Sigmoid colon (tissue), 7 donors: Measurements from ENCODE around the gene TRMT112. TPM values are rescaled to one million over a fixed set of nuclear protein-coding genes. Genes with fewer than 3 reads are reported as not detected.

ENCODE experiments used
- DNase-seq: peaks from one replicate; pipeline ENCODE4 v3.0.0-alpha.2; 2019
- H3K27ac ChIP-seq, 4 donors: fragments of 200-600 bp; sonication (generic); one replicate each; pipeline ENCODE4 v1.5.1; 2016 to 2019; ENCODE audit warnings: mild to moderate bottlenecking in 1 of 4
- H3K27me3 ChIP-seq, 3 donors: fragments of 200-600 bp; sonication (generic); one replicate each; pipeline ENCODE4 v1.5.1; 2019; ENCODE audit warnings: mild to moderate bottlenecking in 1 of 3
- H3K36me3 ChIP-seq, 4 donors: fragments of 200-600 bp; sonication (generic); one replicate each; pipeline ENCODE4 v1.5.1; 2016 to 2019
- H3K4me1 ChIP-seq, 4 donors: fragments of 200-600 bp; sonication (generic); one replicate each; pipeline ENCODE4 v1.5.1; 2017 to 2019
- H3K4me3 ChIP-seq, 4 donors: fragments of 200-600 bp; sonication (generic); one replicate each; pipeline ENCODE4 v1.5.1; 2017 to 2019; ENCODE audit warnings: mild to moderate bottlenecking in 2 of 4, moderate library complexity in 1 of 4
- H3K9me3 ChIP-seq, 4 donors: fragments of 200-600 bp in 3 of 4; sonication (generic) in 3 of 4; one replicate each; pipeline versions ENCODE4 v1.5.1 to v1.6.1; 2013 to 2019
- EP300 ChIP-seq, 4 donors: sonication (generic); formaldehyde crosslinking; IDR thresholded peaks; one replicate each; pipeline ENCODE4 v1.6.1; 2017; ENCODE audit warnings: antibody characterized with exemption in 4 of 4
- POLR2A ChIP-seq, 2 donors: fragments of 450-650 bp; IDR thresholded peaks; one replicate each; pipeline ENCODE4 v1.6.1; 2016; ENCODE audit warnings: antibody characterized with exemption in 2 of 2, mild to moderate bottlenecking in 2 of 2, moderate library complexity in 2 of 2
- POLR2AphosphoS5 ChIP-seq, 4 donors: sonication (generic); formaldehyde crosslinking; IDR thresholded peaks; one replicate each; pipeline ENCODE4 v1.6.1; 2017; ENCODE audit warnings: antibody characterized with exemption in 4 of 4
- WGBS, 2 donors: extraction: QIAGEN DNeasy Blood & Tissue Kit; methylation state at CpG; one replicate each; pipeline ENCODE4 v1.1.7; 2013; 5-methylcytosine and 5-hydroxymethylcytosine counted together
- intact Hi-C: fragments of 100-400 bp; cut with DNase I; formaldehyde crosslinking; loops from one replicate; pipeline ENCODE4 v1.15.1; 2023
- polyA plus RNA-seq, 3 donors: library from polyadenylated mRNA; stranded (reverse); fragments of 200-250 nt; gene quantifications; one replicate each; pipeline ENCODE4 v1.2.3, GENCODE V29; 2013
- total RNA-seq, 4 donors: library from RNA; depleted of rRNA; stranded (reverse); fragments of >200 nt; gene quantifications; one replicate each; pipeline ENCODE4 v1.1.0, GENCODE V29; 2016
- TF ChIP-seq, protein P1 (sequence below), 4 experiments: fragments of 450-650 bp in 3 of 4; fragments of 200-600 bp in 1 of 4; IDR thresholded peaks; one replicate each; pipeline ENCODE4 v1.5.1; 2016 to 2019; ENCODE audit warnings: antibody characterized with exemption in 4 of 4, mild to moderate bottlenecking in 3 of 4, moderate library complexity in 2 of 4
- donor health status: healthy with polysubstance abuse.
- donor health status: Bipolar disorder and iron deficiency.
- donor health status: healthy.

TRMT112 gene
- total and polyA plus RNA-seq, 7 donors, result 148 to 353 (median 232) TPM

DNA sequence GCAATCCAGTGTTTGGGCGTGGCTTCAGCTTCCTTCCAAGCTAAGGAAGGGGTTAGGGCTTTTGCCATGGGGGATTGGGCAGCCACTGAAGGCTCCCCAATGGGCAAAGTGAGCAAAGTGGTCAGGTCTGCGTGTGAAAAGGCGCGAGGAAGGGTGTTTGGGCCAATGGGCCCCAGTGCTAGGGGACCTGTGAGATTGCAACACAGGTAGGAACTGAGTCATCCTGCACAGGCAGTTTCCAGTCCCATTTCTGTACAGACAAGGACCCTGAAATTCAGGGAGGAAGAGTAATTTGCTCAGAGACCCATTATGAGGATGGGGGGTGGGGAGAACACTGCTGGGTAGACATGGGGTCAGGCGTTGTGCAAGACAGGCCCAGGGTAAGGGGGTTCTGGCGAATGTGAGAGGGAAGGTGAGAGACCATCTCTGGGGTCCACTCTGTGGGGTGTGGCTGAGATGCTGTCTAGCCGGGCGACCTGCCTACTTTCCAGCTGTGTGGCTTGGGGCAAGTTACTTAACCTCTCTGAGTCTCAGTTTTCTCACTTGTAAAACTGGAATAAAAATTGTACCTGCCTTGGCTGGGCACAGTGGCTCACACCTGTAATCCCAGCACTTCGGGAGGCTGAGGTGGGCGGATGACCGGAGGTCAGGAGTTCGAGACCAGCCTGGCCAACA lies 30.0 kb upstream of the TRMT112 start:
- WGBS, 2 donors, result 88 to 91% methylated on average over 12 of the region's 12 CpGs
- intact Hi-C loops, result no loop called here
- DNase-seq, result no peak
- no peak overlapping the region for H3K27ac ChIP-seq
- H3K27me3 ChIP-seq, result no peaks in the 10 kb centered on the region
- no peaks in the 10 kb centered on the region for H3K36me3 ChIP-seq
- no peak overlapping the region for H3K4me3 ChIP-seq
- no peaks in the 10 kb centered on the region for H3K9me3 ChIP-seq
- TF ChIP-seq, protein P1, sequence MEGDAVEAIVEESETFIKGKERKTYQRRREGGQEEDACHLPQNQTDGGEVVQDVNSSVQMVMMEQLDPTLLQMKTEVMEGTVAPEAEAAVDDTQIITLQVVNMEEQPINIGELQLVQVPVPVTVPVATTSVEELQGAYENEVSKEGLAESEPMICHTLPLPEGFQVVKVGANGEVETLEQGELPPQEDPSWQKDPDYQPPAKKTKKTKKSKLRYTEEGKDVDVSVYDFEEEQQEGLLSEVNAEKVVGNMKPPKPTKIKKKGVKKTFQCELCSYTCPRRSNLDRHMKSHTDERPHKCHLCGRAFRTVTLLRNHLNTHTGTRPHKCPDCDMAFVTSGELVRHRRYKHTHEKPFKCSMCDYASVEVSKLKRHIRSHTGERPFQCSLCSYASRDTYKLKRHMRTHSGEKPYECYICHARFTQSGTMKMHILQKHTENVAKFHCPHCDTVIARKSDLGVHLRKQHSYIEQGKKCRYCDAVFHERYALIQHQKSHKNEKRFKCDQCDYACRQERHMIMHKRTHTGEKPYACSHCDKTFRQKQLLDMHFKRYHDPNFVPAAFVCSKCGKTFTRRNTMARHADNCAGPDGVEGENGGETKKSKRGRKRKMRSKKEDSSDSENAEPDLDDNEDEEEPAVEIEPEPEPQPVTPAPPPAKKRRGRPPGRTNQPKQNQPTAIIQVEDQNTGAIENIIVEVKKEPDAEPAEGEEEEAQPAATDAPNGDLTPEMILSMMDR (IDR thresholded peaks at IDR 0.05), result no peak
- TF ChIP-seq POLR2AphosphoS5 (IDR thresholded peaks at IDR 0.05), result no peak
- no peak for TF ChIP-seq POLR2A (IDR thresholded peaks at IDR 0.05)
- TF ChIP-seq EP300 (IDR thresholded peaks at IDR 0.05), result no peak
- peaks cover 0 to 11% (median 4%) of the 10 kb centered on the region in 4 donors for H3K4me1 ChIP-seq

DNA sequence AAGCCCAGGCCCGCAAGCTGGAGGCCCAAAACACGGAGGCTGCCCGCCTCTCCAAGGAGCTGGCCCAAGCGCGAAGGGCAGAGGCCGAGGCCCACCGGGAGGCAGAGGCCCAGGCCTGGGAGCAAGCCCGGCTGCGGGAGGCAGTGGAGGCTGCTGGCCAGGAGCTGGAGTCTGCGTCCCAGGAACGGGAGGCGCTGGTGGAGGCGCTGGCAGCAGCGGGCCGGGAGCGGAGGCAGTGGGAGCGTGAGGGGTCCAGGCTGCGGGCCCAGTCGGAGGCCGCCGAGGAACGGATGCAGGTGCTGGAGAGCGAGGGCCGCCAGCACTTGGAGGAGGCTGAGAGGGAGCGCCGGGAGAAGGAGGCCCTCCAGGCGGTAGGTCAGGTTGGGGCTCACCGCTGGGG lies 27.4 kb upstream of the TRMT112 start:
- intact Hi-C loops, result no loop called here
- Histone ChIP-seq H3K4me3 (no peak overlapping the region), H3K27ac (no peak overlapping the region), H3K27me3 (no peaks in the 10 kb centered on the region), H3K4me1 (peaks cover 0 to 24% (median 12%) of the 10 kb centered on the region in 4 donors), H3K9me3 (no peaks in the 10 kb centered on the region), H3K36me3 (no peaks in the 10 kb centered on the region)
- TF ChIP-seq EP300 (IDR thresholded peaks at IDR 0.05) (no peak), POLR2AphosphoS5 (IDR thresholded peaks at IDR 0.05) (no peak), POLR2A (IDR thresholded peaks at IDR 0.05) (no peak)
- TF ChIP-seq, protein P1 (IDR thresholded peaks at IDR 0.05), result no peak
- WGBS, 2 donors, result 96 to 97% methylated on average over 28 of the region's 28 CpGs
- DNase-seq, result no peak

DNA sequence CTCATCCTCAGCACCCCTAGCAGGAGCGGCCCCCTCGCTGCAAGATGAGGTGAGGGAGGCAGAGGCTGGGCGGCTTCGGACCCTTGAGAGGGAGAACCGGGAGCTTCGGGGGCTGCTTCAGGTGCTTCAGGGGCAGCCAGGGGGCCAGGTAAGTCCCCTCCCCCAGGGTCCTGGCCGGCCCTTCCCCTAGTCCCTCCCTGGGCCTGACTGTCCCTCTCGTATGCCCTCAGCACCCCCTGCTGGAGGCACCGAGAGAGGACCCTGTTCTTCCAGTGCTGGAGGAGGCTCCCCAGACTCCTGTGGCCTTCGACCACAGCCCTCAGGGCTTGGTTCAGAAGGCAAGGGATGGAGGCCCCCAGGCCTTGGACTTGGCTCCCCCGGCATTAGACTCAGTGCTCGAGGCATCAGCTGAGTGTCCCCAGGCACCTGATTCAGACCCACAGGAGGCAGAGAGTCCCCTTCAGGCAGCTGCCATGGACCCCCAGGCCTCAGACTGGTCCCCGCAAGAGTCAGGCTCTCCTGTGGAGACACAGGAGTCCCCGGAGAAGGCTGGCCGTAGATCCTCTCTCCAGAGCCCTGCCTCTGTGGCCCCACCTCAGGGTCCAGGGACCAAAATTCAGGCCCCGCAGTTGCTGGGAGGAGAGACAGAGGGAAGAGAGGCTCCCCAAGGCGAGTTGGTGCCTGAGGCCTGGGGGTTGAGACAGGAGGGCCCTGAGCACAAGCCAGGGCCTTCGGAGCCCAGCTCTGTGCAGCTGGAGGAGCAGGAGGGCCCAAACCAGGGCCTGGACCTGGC lies 26.6 kb upstream of the TRMT112 start:
- H3K9me3 ChIP-seq, result no peaks in the 10 kb centered on the region
- WGBS, 2 donors, result 83 to 91% methylated on average over 18 of the region's 18 CpGs
- no peak for DNase-seq
- TF ChIP-seq EP300 (IDR thresholded peaks at IDR 0.05), result no peak
- TF ChIP-seq POLR2AphosphoS5 (IDR thresholded peaks at IDR 0.05), result no peak
- TF ChIP-seq, protein P1 (IDR thresholded peaks at IDR 0.05), result no peak
- no peak for TF ChIP-seq POLR2A (IDR thresholded peaks at IDR 0.05)
- peaks cover 0 to 24% (median 12%) of the 10 kb centered on the region in 4 donors for H3K4me1 ChIP-seq
- H3K27ac ChIP-seq, result no peak overlapping the region
- H3K27me3 ChIP-seq, result no peaks in the 10 kb centered on the region
- intact Hi-C loops, result loop anchor here (2.0 kb wide), 1 partner anchor 25 kb away; the partner anchor contains the start of gene PRDX5
- H3K4me3 ChIP-seq, result no peak overlapping the region
- no peaks in the 10 kb centered on the region for H3K36me3 ChIP-seq

DNA sequence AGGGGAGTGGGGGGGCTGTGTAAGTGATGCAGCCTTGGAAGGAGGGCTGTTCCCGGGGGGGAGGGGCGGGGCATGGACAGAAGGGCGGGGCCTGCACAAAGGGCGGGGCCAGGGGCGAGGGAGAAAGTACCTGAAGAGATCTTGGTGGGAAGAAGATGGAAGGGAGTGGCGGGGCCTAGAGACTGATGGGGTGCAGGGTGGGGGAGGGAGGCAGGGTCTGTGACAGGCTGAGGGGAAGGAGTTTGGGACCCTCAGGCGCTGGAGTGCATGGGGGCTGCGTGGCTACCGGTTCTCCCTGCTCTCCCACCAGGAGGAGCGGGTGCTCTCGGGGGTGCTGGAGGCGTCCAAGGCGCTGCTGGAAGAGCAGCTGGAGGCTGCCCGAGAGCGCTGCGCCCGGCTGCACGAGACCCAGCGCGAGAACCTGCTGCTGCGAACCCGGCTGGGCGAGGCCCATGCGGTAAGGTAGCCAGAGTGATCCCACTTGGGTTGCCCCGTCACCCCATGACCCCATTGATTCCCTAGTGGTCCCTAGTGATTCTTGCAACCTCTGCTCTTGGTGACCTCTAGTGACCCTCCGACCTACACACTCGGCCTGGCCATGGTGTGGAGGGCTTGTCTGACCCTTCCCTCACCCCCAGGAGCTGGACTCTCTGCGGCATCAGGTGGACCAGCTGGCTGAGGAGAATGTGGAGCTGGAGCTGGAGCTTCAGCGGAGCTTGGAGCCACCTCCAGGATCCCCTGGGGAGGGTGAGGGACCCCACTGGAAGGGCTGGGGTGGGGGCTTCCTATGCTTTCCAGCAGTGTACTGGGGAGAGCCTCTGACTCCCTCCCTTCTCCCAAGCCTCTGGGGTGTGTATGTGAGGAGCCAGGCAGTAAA lies 25.7 kb upstream of the TRMT112 start:
- H3K9me3 ChIP-seq, result no peaks in the 10 kb centered on the region
- no peak for TF ChIP-seq EP300 (IDR thresholded peaks at IDR 0.05)
- no peak for TF ChIP-seq POLR2AphosphoS5 (IDR thresholded peaks at IDR 0.05)
- TF ChIP-seq POLR2A (IDR thresholded peaks at IDR 0.05), result no peak
- TF ChIP-seq, protein P1 (IDR thresholded peaks at IDR 0.05), result no peak
- WGBS, 2 donors, result 57 to 71% methylated on average over 29 of the region's 29 CpGs
- H3K27ac ChIP-seq, result peak overlapping the region; percentile 78 to 84 (median 82)
- H3K36me3 ChIP-seq, result no peaks in the 10 kb centered on the region
- DNase-seq, result no peak
- intact Hi-C loops, result loop anchor here (2.0 kb wide), 1 partner anchor 24 kb away; the partner anchor contains the start of gene PRDX5
- no peaks in the 10 kb centered on the region for H3K27me3 ChIP-seq
- H3K4me1 ChIP-seq, result peaks cover 0 to 24% (median 12%) of the 10 kb centered on the region in 4 donors
- H3K4me3 ChIP-seq, result peak overlapping the region; percentile 9 to 44 (median 39)
